K562 (cell line): ENCODE data around the gene GLI3. TPM values are rescaled to one million over a fixed set of nuclear protein-coding genes. Genes with fewer than 3 reads are reported as not detected.

Source experiments
- ATAC-seq: fragments of 200-7000 bp; cut with Tn5 transposase; 3 replicates; pipeline ENCODE4 v1.9.1; 2020; ENCODE audit warnings: moderate library complexity
- BruUV-seq: library from RNA; stranded (reverse); fragments of 400-500 nt; replicated peaks from 2 replicates; lab custom pipeline; 2021; lab: Mats Ljungman, UMichigan
- CTCF ChIA-PET: fragments of 300-600 bp; formaldehyde crosslinking; extraction: SDS; loops from one replicate; lab custom pipeline; 2021; ENCODE audit warnings: low intra/inter-chr PET ratio; lab: Yijun Ruan, JAX
- POLR2A ChIA-PET: fragments of 300-600, 350-650 bp; sonication (Branson Sonifier 250); formaldehyde crosslinking; extraction: SDS; loops from one replicate; lab custom pipeline; 2021; ENCODE audit warnings: antibody characterized with exemption, inconsistent platforms; lab: Yijun Ruan, JAX
- DNase-seq, 4 experiments: peaks; one replicate each; pipeline versions ENCODE4 v3.0.0 to v3.0.0-alpha.2; 2011 to 2018; ENCODE audit warnings: low spot score in 3 of 4, mixed read lengths in 3 of 4; ENCODE audit errors: extremely low read depth in 1 of 4
- FAIRE-seq: peaks from 2 replicates; lab custom pipeline; 2011; peaks lifted over from hg19 to GRCh38; lab: Jason Lieb, UNC
- H2AFZ ChIP-seq: 2 replicates; pipeline ENCODE4 v1.6.0; 2011; ENCODE audit warnings: low read depth, low read length, control low read depth, inconsistent platforms
- H3K27ac ChIP-seq: fragments of 200-600 bp; 3 replicates; pipeline ENCODE4 v1.8.0; 2011; ENCODE audit warnings: low read depth, mild to moderate bottlenecking, control low read depth, inconsistent platforms, low read length, moderate library complexity, mixed read lengths; ENCODE audit errors: extremely low read depth
- H3K27me3 ChIP-seq, 2 experiments: fragments of 300-600 bp in 1 of 2; 2 replicates in 1 of 2; 3 replicates in 1 of 2; pipeline versions ENCODE4 v1.6.0 to v1.8.0; 2011; ENCODE audit warnings: inconsistent platforms in 2 of 2, low read length in 2 of 2, mild to moderate bottlenecking in 1 of 2, mixed read lengths in 1 of 2, moderate library complexity in 1 of 2; ENCODE audit not compliant: control insufficient read depth in 2 of 2, insufficient read depth in 2 of 2
- H3K36me3 ChIP-seq: fragments of 300-600 bp; 3 replicates; pipeline ENCODE4 v1.8.0; 2011; ENCODE audit warnings: mild to moderate bottlenecking, low read length, inconsistent platforms; ENCODE audit not compliant: control insufficient read depth, insufficient read depth
- H3K4me1 ChIP-seq, 2 experiments: fragments of 200-600 bp in 1 of 2; replicated peaks in 1 of 2; 2 replicates in 1 of 2; 3 replicates in 1 of 2; pipeline versions ENCODE4 v1.5.1 to v1.8.0; 2011; ENCODE audit warnings: inconsistent platforms in 2 of 2, low read length in 2 of 2, mild to moderate bottlenecking in 1 of 2, mixed read lengths in 1 of 2, moderate library complexity in 1 of 2; ENCODE audit not compliant: control insufficient read depth in 2 of 2, insufficient read depth in 2 of 2
- H3K4me2 ChIP-seq: 2 replicates; pipeline ENCODE4 v1.6.1; 2011; ENCODE audit warnings: low read length, control low read depth, inconsistent platforms, mixed read lengths; ENCODE audit not compliant: insufficient read depth
- H3K4me3 ChIP-seq: fragments of 200-600 bp; sonication (generic), shearing (Covaris generic); 2 replicates; pipeline ENCODE4 v1.5.1; 2016; ENCODE audit warnings: control low read depth, inconsistent platforms
- H3K79me2 ChIP-seq: fragments of 200-600 bp; 3 replicates; pipeline ENCODE4 v1.8.0; 2011; ENCODE audit warnings: low read length, inconsistent platforms; ENCODE audit not compliant: control insufficient read depth, insufficient read depth
- H3K9ac ChIP-seq, 2 experiments: 2 replicates each; pipeline versions ENCODE4 v1.6.0 to v1.6.1; 2011; ENCODE audit warnings: low read depth in 2 of 2, low read length in 2 of 2, control low read depth in 1 of 2, inconsistent platforms in 1 of 2, mild to moderate bottlenecking in 1 of 2, mixed read lengths in 1 of 2; ENCODE audit not compliant: insufficient read depth in 1 of 2
- H3K9me1 ChIP-seq: one replicate; pipeline ENCODE4 v1.6.0; 2011; ENCODE audit warnings: inconsistent platforms, mild to moderate bottlenecking, low read length, moderate library complexity; ENCODE audit not compliant: control insufficient read depth, insufficient read depth
- H3K9me3 ChIP-seq: replicated peaks from 2 replicates; pipeline ENCODE4 v1.5.1; 2011; ENCODE audit warnings: low read depth, low read length, inconsistent platforms; ENCODE audit not compliant: control insufficient read depth, insufficient read depth
- H4K20me1 ChIP-seq: replicated peaks from 2 replicates; pipeline ENCODE4 v1.6.1; 2011; ENCODE audit warnings: low read length, inconsistent platforms, mixed read lengths; ENCODE audit not compliant: control insufficient read depth, insufficient read depth
- BCL6 ChIP-seq: fragments of 250-450 bp; sonication (Bioruptor Pico); IDR thresholded peaks from 2 replicates; pipeline ENCODE4 v1.4.0; 2020
- BCOR ChIP-seq: fragments of 450-650 bp; IDR thresholded peaks from 2 replicates; pipeline ENCODE4 v1.6.1; 2016
- CBFA2T2 ChIP-seq: fragments of 450-650 bp; conservative IDR thresholded peaks from 2 replicates; pipeline ENCODE4 v1.6.1; 2017; ENCODE audit warnings: mild to moderate bottlenecking
- NCOA6 ChIP-seq: fragments of 450-650 bp; IDR thresholded peaks from 2 replicates; pipeline ENCODE4 v1.6.1; 2017; ENCODE audit warnings: mild to moderate bottlenecking
- RHOXF2B ChIP-seq: fragments of 250-450 bp; sonication (Bioruptor Pico); conservative IDR thresholded peaks from 2 replicates; pipeline ENCODE4 v1.5.1; 2021
- RNF2 ChIP-seq: sonication (generic); IDR thresholded peaks from 2 replicates; pipeline ENCODE4 v1.6.1; 2016
- ZBTB7A ChIP-seq: IDR thresholded peaks from 2 replicates; pipeline ENCODE4 v1.6.1; 2011; ENCODE audit warnings: low read depth, mild to moderate bottlenecking, low read length, moderate library complexity, borderline replicate concordance; ENCODE audit not compliant: control insufficient read depth
- WGBS: fragments of 100-300 bp; shearing (Covaris generic); methylation state at CpG from one replicate; pipeline ENCODE4 v1.1.6; 2016; ENCODE audit warnings: low coverage, mixed read lengths; ENCODE audit not compliant: insufficient coverage; ENCODE audit errors: missing lambda C conversion rate; 5-methylcytosine and 5-hydroxymethylcytosine counted together
- in situ Hi-C: fragments of 300-500 bp; cut with MboI; formaldehyde crosslinking; loops from 4 replicates; pipeline ENCODE4 v1.15.0; 2018; ENCODE audit warnings: inconsistent platforms, mixed read lengths
- intact Hi-C: fragments of 100-400 bp; cut with micrococcal nuclease; formaldehyde crosslinking; loops from 2 replicates; pipeline ENCODE4 v1.14.2; 2022
- polyA plus RNA-seq, 8 experiments: library from polyadenylated mRNA; depleted of rRNA in 4 of 8; stranded (reverse) in 5 of 8; unstranded in 3 of 8; fragments of >200 nt; fragmentation: Nextera tagmentation in 2 of 8; fragmentation: Illumina TruSeq in 1 of 8; extraction: Ambion mirVana in 2 of 8; extraction: Trizol in 1 of 8; gene quantifications; 2 replicates each; pipeline versions ENCODE4 v1.2.1 to v1.2.3, GENCODE V29; 2011 to 2014; ENCODE audit warnings: inconsistent platforms in 1 of 8, missing spikeins in 1 of 8
- total RNA-seq, 7 experiments: library from RNA; depleted of rRNA in 6 of 7; stranded (reverse); fragments of >200 nt in 6 of 7; fragmentation: Illumina TruSeq in 2 of 7; extraction: Trizol in 2 of 7; gene quantifications; 2 replicates each; pipeline versions ENCODE4 v1.2.1 to v1.2.3, GENCODE V29; 2011 to 2021; ENCODE audit warnings: low replicate concordance in 1 of 7
- TF ChIP-seq, protein P1 (sequence below): fragments of 450-650 bp; IDR thresholded peaks from 2 replicates; pipeline ENCODE4 v1.6.1; 2016; ENCODE audit warnings: borderline replicate concordance

Gene GLI3
- total and polyA plus RNA-seq, 9 of the 15 experiments (the other 6 are each of a cell fraction or from before 2014, with no cell fraction given) = 0.01 to 0.18 (median 0.07) TPM; not detected in 6

DNA sequence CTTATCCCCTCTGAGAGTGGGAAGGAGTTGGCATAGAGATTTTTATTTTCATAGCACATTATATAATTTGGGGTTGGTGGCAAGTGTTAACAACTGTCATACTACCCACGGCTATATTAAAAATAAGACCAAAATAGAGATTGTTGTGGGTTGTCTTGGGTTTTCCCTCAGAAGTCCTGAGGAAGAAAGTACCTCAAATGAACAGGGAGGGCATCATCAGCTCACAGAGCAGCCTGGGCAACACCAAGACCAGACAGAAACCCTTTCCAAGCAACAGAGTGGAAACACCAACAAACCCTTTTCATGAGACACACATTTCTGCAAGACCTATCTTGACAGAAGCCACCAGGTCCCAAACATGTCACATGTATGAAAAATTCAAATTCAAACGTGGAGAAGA lies 121.2 kb downstream of the GLI3 start:
- no peak overlapping the region for H2AFZ ChIP-seq
- 0% methylated on average over 2 of the region's 2 CpGs for WGBS
- BruUV-seq = no TSS peak
- no peaks in the 10 kb centered on the region for H4K20me1 ChIP-seq
- no peak overlapping the region for H3K4me2 ChIP-seq
- no peak overlapping the region for H3K4me3 ChIP-seq
- no peak overlapping the region for H3K9ac ChIP-seq
- FAIRE-seq (no peak), ATAC-seq (no peak), DNase-seq (no peak)
- no peaks in the 10 kb centered on the region for H3K36me3 ChIP-seq
- in situ Hi-C loops (no loop called here), intact Hi-C loops (no loop called here)
- H3K4me1 ChIP-seq = no peaks in the 10 kb centered on the region
- POLR2A ChIA-PET = no interaction called here
- H3K79me2 ChIP-seq = no peaks in the 10 kb centered on the region
- H3K9me3 ChIP-seq = no peaks in the 10 kb centered on the region
- H3K27me3 ChIP-seq = peaks cover 0 to 16% of the 10 kb centered on the region in 2 experiments; a peak in 2 of 5 replicates
- CTCF ChIA-PET = interaction anchor here (0.5 kb wide), 1 partner anchor 675 kb away, joined by 3 read pairs; no protein-coding TSS in a partner anchor
- H3K27ac ChIP-seq = no peak overlapping the region
- no peaks in the 10 kb centered on the region for H3K9me1 ChIP-seq
- no peak for TF ChIP-seq RNF2
- TF ChIP-seq, protein P1, sequence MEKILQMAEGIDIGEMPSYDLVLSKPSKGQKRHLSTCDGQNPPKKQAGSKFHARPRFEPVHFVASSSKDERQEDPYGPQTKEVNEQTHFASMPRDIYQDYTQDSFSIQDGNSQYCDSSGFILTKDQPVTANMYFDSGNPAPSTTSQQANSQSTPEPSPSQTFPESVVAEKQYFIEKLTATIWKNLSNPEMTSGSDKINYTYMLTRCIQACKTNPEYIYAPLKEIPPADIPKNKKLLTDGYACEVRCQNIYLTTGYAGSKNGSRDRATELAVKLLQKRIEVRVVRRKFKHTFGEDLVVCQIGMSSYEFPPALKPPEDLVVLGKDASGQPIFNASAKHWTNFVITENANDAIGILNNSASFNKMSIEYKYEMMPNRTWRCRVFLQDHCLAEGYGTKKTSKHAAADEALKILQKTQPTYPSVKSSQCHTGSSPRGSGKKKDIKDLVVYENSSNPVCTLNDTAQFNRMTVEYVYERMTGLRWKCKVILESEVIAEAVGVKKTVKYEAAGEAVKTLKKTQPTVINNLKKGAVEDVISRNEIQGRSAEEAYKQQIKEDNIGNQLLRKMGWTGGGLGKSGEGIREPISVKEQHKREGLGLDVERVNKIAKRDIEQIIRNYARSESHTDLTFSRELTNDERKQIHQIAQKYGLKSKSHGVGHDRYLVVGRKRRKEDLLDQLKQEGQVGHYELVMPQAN = no peak
- TF ChIP-seq NCOA6 = no peak
- no peak for TF ChIP-seq BCL6 (CRISPR knock-in tag)
- no peak for TF ChIP-seq RHOXF2B
- TF ChIP-seq ZBTB7A = no peak
- no peak for TF ChIP-seq BCOR
- TF ChIP-seq CBFA2T2 = no peak
